ENCODE results near the gene NAGK.

DNA sequence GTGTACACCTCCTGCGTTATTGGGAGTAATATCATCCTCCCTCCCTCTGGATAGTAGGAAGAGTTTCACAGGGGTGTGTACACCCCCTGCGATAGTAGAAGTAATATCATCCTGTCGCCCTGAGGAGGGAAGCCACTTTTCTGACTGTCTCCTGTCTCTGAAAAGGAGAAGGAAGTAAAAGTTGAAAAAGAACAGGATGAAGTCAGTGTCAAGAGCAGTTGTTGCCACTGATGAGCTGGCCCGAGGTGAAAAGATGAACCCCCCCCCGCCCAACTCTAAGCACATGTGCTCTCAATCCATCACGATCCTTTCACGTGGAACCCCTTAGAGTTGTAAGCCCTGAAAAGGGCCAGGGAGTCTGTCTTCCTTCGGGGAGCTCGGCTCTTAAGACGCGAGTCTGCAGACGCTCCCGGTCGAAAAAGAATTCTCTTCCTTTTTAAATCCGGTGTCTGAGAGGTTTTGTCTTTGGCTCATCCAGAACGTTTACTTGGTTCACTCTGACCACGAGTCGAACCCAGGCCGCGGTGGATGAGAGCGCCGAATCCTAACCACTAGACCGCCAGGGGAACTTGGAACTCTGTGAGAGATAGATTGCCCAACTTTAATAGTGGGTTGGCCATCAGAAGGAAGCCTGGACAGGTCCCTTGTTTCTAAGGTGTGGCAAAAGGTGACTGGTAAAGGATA, 22.4 kb upstream of the NAGK start:
- TF ChIP-seq POLR2A (IDR thresholded peaks at IDR 0.05) (no peak), POLR2AphosphoS5 (IDR thresholded peaks at IDR 0.05) (no peak), EP300 (IDR thresholded peaks at IDR 0.05) (no peak)
- TF ChIP-seq, protein P1, sequence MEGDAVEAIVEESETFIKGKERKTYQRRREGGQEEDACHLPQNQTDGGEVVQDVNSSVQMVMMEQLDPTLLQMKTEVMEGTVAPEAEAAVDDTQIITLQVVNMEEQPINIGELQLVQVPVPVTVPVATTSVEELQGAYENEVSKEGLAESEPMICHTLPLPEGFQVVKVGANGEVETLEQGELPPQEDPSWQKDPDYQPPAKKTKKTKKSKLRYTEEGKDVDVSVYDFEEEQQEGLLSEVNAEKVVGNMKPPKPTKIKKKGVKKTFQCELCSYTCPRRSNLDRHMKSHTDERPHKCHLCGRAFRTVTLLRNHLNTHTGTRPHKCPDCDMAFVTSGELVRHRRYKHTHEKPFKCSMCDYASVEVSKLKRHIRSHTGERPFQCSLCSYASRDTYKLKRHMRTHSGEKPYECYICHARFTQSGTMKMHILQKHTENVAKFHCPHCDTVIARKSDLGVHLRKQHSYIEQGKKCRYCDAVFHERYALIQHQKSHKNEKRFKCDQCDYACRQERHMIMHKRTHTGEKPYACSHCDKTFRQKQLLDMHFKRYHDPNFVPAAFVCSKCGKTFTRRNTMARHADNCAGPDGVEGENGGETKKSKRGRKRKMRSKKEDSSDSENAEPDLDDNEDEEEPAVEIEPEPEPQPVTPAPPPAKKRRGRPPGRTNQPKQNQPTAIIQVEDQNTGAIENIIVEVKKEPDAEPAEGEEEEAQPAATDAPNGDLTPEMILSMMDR (IDR thresholded peaks at IDR 0.05): no peak
